Erythroblast (primary cell): ENCODE measurements around the gene SYNJ2.

Experiments used
- GATA1 ChIP-seq: IDR thresholded peaks from 2 replicates; pipeline ENCODE4 v1.6.1; 2011; ENCODE audit warnings: low read depth, mild to moderate bottlenecking, control low read depth, low read length, moderate library complexity
- POLR2A ChIP-seq: IDR thresholded peaks from 2 replicates; pipeline ENCODE4 v1.6.1; 2011; ENCODE audit warnings: mild to moderate bottlenecking, low read length

GRCh38 chr6:157996918-157997702, 15.4 kb downstream of the SYNJ2 start:
- TF ChIP-seq POLR2A (no peak), GATA1 (no peak)
